ENCODE measurements around the gene KCND2.

The KCND2 gene

GRCh38 chr7:120412139-120413050 is 139.4 kb downstream of the KCND2 start:
- no peaks in the 10 kb centered on the region for H3K36me3 Mint-ChIP-seq (ENCODE audit: low read depth)
- no peaks in the 10 kb centered on the region for H3K27me3 Mint-ChIP-seq
- no peak overlapping the region for H3K4me3 Mint-ChIP-seq
- DNase-seq, result no peak
- no peaks in the 10 kb centered on the region for H3K4me1 Mint-ChIP-seq (ENCODE audit: low read depth)
- no peak overlapping the region for H3K27ac Mint-ChIP-seq
- peaks cover 5% of the 10 kb centered on the region for H3K9me3 Mint-ChIP-seq

GRCh38 chr7:120413164-120413563 is 140.2 kb downstream of the KCND2 start:
- Mint-ChIP-seq H3K9me3 (no peaks in the 10 kb centered on the region), H3K4me3 (no peak overlapping the region), H3K4me1 (ENCODE audit: low read depth) (no peaks in the 10 kb centered on the region), H3K27me3 (no peaks in the 10 kb centered on the region), H3K27ac (no peak overlapping the region), H3K36me3 (ENCODE audit: low read depth) (no peaks in the 10 kb centered on the region)
- DNase-seq, result no peak

- H3K4me1 Mint-ChIP-seq (ENCODE audit: low read depth), result no peaks in the 10 kb centered on the region
- no peak for DNase-seq
- no peak overlapping the region for H3K4me3 Mint-ChIP-seq
- H3K27me3 Mint-ChIP-seq, result no peaks in the 10 kb centered on the region
- no peak overlapping the region for H3K27ac Mint-ChIP-seq
- peaks cover 2% of the 10 kb centered on the region for H3K9me3 Mint-ChIP-seq
- H3K36me3 Mint-ChIP-seq (ENCODE audit: low read depth), result no peaks in the 10 kb centered on the region
Observed at GRCh38 chr7:120417244-120417979, 144.4 kb downstream of the KCND2 start.

- no peaks in the 10 kb centered on the region for H3K27me3 Mint-ChIP-seq
- H3K4me1 Mint-ChIP-seq (ENCODE audit: low read depth), result no peaks in the 10 kb centered on the region
- no peaks in the 10 kb centered on the region for H3K36me3 Mint-ChIP-seq (ENCODE audit: low read depth)
- H3K27ac Mint-ChIP-seq, result no peak overlapping the region
- H3K4me3 Mint-ChIP-seq, result no peak overlapping the region
- DNase-seq, result no peak
- peaks cover 2% of the 10 kb centered on the region for H3K9me3 Mint-ChIP-seq
Observed at GRCh38 chr7:120421151-120421651, 148.2 kb downstream of the KCND2 start.

GRCh38 chr7:120431016-120431415 is 158.0 kb downstream of the KCND2 start:
- H3K36me3 Mint-ChIP-seq (ENCODE audit: low read depth), result no peaks in the 10 kb centered on the region
- H3K4me1 Mint-ChIP-seq (ENCODE audit: low read depth), result no peaks in the 10 kb centered on the region
- H3K4me3 Mint-ChIP-seq, result no peak overlapping the region
- peaks cover 12% of the 10 kb centered on the region for H3K9me3 Mint-ChIP-seq
- no peak overlapping the region for H3K27ac Mint-ChIP-seq
- no peaks in the 10 kb centered on the region for H3K27me3 Mint-ChIP-seq
- DNase-seq, result no peak

GRCh38 chr7:120436487-120437060 is 163.6 kb downstream of the KCND2 start:
- H3K27me3 Mint-ChIP-seq, result no peaks in the 10 kb centered on the region
- no peak overlapping the region for H3K27ac Mint-ChIP-seq
- no peak overlapping the region for H3K4me3 Mint-ChIP-seq
- no peak for DNase-seq
- no peaks in the 10 kb centered on the region for H3K9me3 Mint-ChIP-seq
- H3K36me3 Mint-ChIP-seq (ENCODE audit: low read depth), result no peaks in the 10 kb centered on the region
- H3K4me1 Mint-ChIP-seq (ENCODE audit: low read depth), result no peaks in the 10 kb centered on the region

GRCh38 chr7:120441850-120442249 is 168.9 kb downstream of the KCND2 start:
- Mint-ChIP-seq H3K27me3 (no peaks in the 10 kb centered on the region), H3K9me3 (peaks cover 4% of the 10 kb centered on the region), H3K4me3 (no peak overlapping the region), H3K27ac (no peak overlapping the region), H3K36me3 (ENCODE audit: low read depth) (no peaks in the 10 kb centered on the region), H3K4me1 (ENCODE audit: low read depth) (no peaks in the 10 kb centered on the region)
- no peak for DNase-seq

GRCh38 chr7:120442838-120443237 is 169.9 kb downstream of the KCND2 start:
- Mint-ChIP-seq H3K4me3 (no peak overlapping the region), H3K27me3 (no peaks in the 10 kb centered on the region), H3K9me3 (peaks cover 4% of the 10 kb centered on the region), H3K27ac (no peak overlapping the region), H3K4me1 (ENCODE audit: low read depth) (no peaks in the 10 kb centered on the region), H3K36me3 (ENCODE audit: low read depth) (no peaks in the 10 kb centered on the region)
- DNase-seq, result no peak

GRCh38 chr7:120444650-120445049 is 171.7 kb downstream of the KCND2 start:
- no peak for DNase-seq
- Mint-ChIP-seq H3K27me3 (no peaks in the 10 kb centered on the region), H3K27ac (no peak overlapping the region), H3K9me3 (peaks cover 4% of the 10 kb centered on the region), H3K4me1 (ENCODE audit: low read depth) (no peaks in the 10 kb centered on the region), H3K4me3 (no peak overlapping the region), H3K36me3 (ENCODE audit: low read depth) (no peaks in the 10 kb centered on the region)

GRCh38 chr7:120445276-120445675 is 172.3 kb downstream of the KCND2 start:
- H3K27ac Mint-ChIP-seq, result no peak overlapping the region
- no peak for DNase-seq

GRCh38 chr7:120452665-120453064 is 179.7 kb downstream of the KCND2 start:
- Mint-ChIP-seq H3K4me3 (no peak overlapping the region), H3K36me3 (ENCODE audit: low read depth) (no peaks in the 10 kb centered on the region)

More at GRCh38 chr7:120445276-120445675, 172.3 kb downstream of the KCND2 start:
- peaks cover 6% of the 10 kb centered on the region for H3K9me3 Mint-ChIP-seq
- H3K27me3 Mint-ChIP-seq, result no peaks in the 10 kb centered on the region
- H3K36me3 Mint-ChIP-seq (ENCODE audit: low read depth), result no peaks in the 10 kb centered on the region
- H3K4me1 Mint-ChIP-seq (ENCODE audit: low read depth), result no peaks in the 10 kb centered on the region
- no peak overlapping the region for H3K4me3 Mint-ChIP-seq

GRCh38 chr7:120456699-120457098 is 183.7 kb downstream of the KCND2 start:
- Mint-ChIP-seq H3K36me3 (ENCODE audit: low read depth) (no peaks in the 10 kb centered on the region), H3K4me3 (no peak overlapping the region), H3K27me3 (no peaks in the 10 kb centered on the region), H3K9me3 (peaks cover 19% of the 10 kb centered on the region), H3K27ac (no peak overlapping the region), H3K4me1 (ENCODE audit: low read depth) (no peaks in the 10 kb centered on the region)
- no peak for DNase-seq

More at GRCh38 chr7:120452665-120453064, 179.7 kb downstream of the KCND2 start:
- Mint-ChIP-seq H3K4me1 (ENCODE audit: low read depth) (no peaks in the 10 kb centered on the region), H3K27ac (no peak overlapping the region), H3K27me3 (no peaks in the 10 kb centered on the region), H3K9me3 (peaks cover 18% of the 10 kb centered on the region)
- no peak for DNase-seq

- H3K9me3 Mint-ChIP-seq, result peaks cover 14% of the 10 kb centered on the region
- no peaks in the 10 kb centered on the region for H3K36me3 Mint-ChIP-seq (ENCODE audit: low read depth)
- H3K27ac Mint-ChIP-seq, result no peak overlapping the region
Observed at GRCh38 chr7:120460949-120461348, 188.0 kb downstream of the KCND2 start.

GRCh38 chr7:120462991-120463390 is 190.0 kb downstream of the KCND2 start:
- H3K27ac Mint-ChIP-seq, result no peak overlapping the region
- DNase-seq, result no peak
- H3K4me3 Mint-ChIP-seq, result no peak overlapping the region
- H3K4me1 Mint-ChIP-seq (ENCODE audit: low read depth), result no peaks in the 10 kb centered on the region
- no peaks in the 10 kb centered on the region for H3K27me3 Mint-ChIP-seq
- peaks cover 6% of the 10 kb centered on the region for H3K9me3 Mint-ChIP-seq
- no peaks in the 10 kb centered on the region for H3K36me3 Mint-ChIP-seq (ENCODE audit: low read depth)

More at GRCh38 chr7:120460949-120461348, 188.0 kb downstream of the KCND2 start:
- Mint-ChIP-seq H3K4me3 (no peak overlapping the region), H3K27me3 (no peaks in the 10 kb centered on the region), H3K4me1 (ENCODE audit: low read depth) (no peaks in the 10 kb centered on the region)
- DNase-seq, result no peak

All from activated T-cell treated with anti-CD3 and anti-CD28 coated beads, Interleukin-2, amount 50 U/mL, for 24 hours (primary cell).